ENCODE results near the gene PHTF1.
"Not testable (repeated sequence)": the region's sequence is repeated elsewhere in the genome, so short reads cannot be mapped to it uniquely, and the experiment has no call there.

Gene PHTF1

GRCh38 chr1:113742515-113742914, 16.8 kb downstream of the PHTF1 start:
- FAIRE-seq, result no peak

GRCh38 chr1:113734357-113735055, 24.8 kb downstream of the PHTF1 start:
- peak; percentile 51 for FAIRE-seq
- DNase-seq (ENCODE audit: insufficient read length, low spot score), result no peak

More at GRCh38 chr1:113742515-113742914, 16.8 kb downstream of the PHTF1 start:
- DNase-seq (ENCODE audit: insufficient read length, low spot score), result no peak

- DNase-seq (ENCODE audit: insufficient read length, low spot score) (no peak), FAIRE-seq (no peak)
Observed at GRCh38 chr1:113732802-113733201, 26.5 kb downstream of the PHTF1 start.

- DNase-seq (ENCODE audit: insufficient read length, low spot score) (no peak), FAIRE-seq (no peak)
Observed at GRCh38 chr1:113721010-113721409, 38.3 kb downstream of the PHTF1 start.

GRCh38 chr1:113718621-113719020, 40.7 kb downstream of the PHTF1 start:
- not testable (repeated sequence) for FAIRE-seq; DNase-seq (ENCODE audit: insufficient read length, low spot score)

- DNase-seq (ENCODE audit: insufficient read length, low spot score); FAIRE-seq: not testable (repeated sequence)
Observed at GRCh38 chr1:113717506-113717905, 41.8 kb downstream of the PHTF1 start.

- no peak for DNase-seq (ENCODE audit: insufficient read length, low spot score)
- FAIRE-seq, result no peak
Observed at GRCh38 chr1:113714606-113715269, 44.5 kb downstream of the PHTF1 start.

DNA sequence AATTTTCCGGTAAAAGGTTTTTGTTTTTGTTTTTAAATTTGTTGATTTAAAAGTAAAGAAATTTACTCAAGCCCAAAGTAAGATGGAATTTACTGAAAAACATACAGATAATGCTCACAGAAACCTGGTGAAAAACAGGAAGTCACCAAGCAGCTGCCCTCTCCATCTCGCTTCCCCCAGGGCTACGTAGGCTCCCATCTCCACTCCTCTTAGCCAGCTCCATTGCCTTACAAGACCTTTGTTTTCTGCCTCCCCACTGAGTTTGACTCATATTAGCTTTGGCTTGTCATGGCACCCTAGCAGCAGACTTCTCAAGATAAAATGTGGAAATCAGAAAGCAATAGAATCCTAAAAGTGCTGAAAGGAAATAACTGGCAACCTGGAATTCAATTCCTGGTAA, 57.9 kb downstream of the PHTF1 start:
- no peak for DNase-seq (ENCODE audit: insufficient read length, low spot score)
- no peak for FAIRE-seq

GRCh38 chr1:113694910-113695309, 64.4 kb downstream of the PHTF1 start:
- FAIRE-seq, result no peak
- DNase-seq (ENCODE audit: insufficient read length, low spot score), result no peak

GRCh38 chr1:113692824-113693431, 66.4 kb downstream of the PHTF1 start:
- FAIRE-seq (no peak), DNase-seq (ENCODE audit: insufficient read length, low spot score) (no peak)

- DNase-seq (ENCODE audit: insufficient read length, low spot score) (no peak), FAIRE-seq (peak; percentile 18)
Observed at GRCh38 chr1:113692342-113692741, 66.9 kb downstream of the PHTF1 start.

DNA sequence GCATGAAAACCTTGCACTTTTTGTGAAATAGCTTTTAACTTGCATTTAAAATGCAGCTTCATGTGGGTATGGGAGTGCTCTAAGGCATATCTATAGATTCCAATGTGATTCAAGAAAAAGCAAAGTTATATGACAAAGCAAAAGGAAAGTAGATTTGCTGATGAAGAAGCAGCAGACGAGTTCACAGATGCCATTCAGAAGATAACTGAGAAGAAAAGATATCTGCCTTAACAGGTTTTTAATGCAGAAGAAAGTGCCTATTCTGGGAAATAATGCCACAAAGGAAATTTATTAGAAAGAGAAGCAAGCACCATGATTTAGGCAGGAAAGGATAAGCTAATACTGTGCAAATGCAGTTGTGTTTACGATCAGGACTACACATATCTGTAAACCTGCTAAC, 68.1 kb downstream of the PHTF1 start:
- no peak for FAIRE-seq
- no peak for DNase-seq (ENCODE audit: insufficient read length, low spot score)

- FAIRE-seq, result no peak
- DNase-seq (ENCODE audit: insufficient read length, low spot score), result no peak
Observed at GRCh38 chr1:113686891-113687618, 72.2 kb downstream of the PHTF1 start.

- FAIRE-seq (no peak), DNase-seq (ENCODE audit: insufficient read length, low spot score) (no peak)
Observed at GRCh38 chr1:113684153-113684541, 75.1 kb downstream of the PHTF1 start.

DNA sequence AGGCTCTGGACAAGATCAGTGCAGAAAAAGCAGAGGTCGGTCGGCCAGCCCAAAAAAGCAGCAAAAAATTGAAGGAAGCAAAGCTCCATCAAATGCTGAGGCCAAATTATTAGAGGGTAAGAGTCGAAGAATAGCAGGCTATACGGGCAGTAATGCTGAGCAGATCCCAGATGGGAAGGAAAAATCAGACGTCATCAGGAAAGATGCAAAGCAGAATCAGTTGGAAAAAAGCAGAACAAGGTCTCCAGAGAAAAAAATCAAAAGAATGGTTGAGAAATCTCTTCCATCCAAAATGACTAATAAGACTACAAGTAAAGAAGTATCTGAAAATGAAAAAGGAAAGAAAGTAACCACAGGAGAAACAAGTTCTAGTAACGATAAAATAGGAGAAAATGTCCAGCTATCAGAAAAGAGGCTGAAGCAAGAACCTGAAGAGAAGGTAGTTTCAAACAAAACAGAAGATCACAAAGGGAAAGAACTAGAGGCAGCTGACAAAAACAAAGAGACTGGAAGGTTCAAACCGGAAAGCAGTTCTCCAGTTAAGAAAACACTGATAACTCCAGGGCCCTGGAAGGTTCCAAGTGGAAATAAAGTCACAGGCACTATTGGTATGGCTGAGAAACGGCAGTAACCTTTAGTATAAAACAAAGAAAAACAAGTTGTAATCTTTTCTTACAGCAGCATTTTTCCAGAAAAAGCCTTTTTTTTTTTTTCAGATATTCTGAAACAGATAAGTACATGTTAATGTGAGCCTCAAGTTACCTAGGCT, 75.7 kb downstream of the PHTF1 start:
- no peak for FAIRE-seq
- DNase-seq (ENCODE audit: insufficient read length, low spot score), result no peak

- FAIRE-seq (no peak), DNase-seq (ENCODE audit: insufficient read length, low spot score) (no peak)
Observed at GRCh38 chr1:113681596-113682337, 77.5 kb downstream of the PHTF1 start.

GRCh38 chr1:113678159-113678469, 81.2 kb downstream of the PHTF1 start:
- no peak for DNase-seq (ENCODE audit: insufficient read length, low spot score)
- FAIRE-seq, result no peak

GRCh38 chr1:113677250-113678158, 81.8 kb downstream of the PHTF1 start:
- FAIRE-seq (peak; percentile 80), DNase-seq (ENCODE audit: insufficient read length, low spot score) (peak; percentile 27)

DNA sequence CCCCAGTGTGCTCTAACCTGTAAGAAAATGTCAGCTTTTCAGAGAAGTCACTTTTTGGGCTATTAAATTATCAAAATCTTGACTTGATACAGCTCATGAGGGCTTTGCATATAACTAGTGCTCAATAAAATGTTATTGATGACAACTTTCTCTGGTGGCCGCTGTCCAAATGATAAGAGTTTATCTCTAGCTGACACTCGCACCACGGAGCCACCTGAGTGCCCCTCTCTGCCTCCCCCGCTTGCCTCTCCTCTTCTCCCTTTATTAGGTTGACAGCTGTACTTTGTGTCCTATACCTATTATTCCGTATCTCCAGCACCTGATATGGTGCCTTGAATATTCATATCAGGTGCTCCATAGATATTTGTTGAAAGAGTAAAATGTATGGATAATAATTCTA, 82.8 kb downstream of the PHTF1 start:
- FAIRE-seq, result no peak
- no peak for DNase-seq (ENCODE audit: insufficient read length, low spot score)
